DND-41 (cell line): ENCODE measurements around the gene CASP2.
A peak's percentile ranks its signal among the peaks of the same experiment; 100 is the strongest.

Experiments used
- ATAC-seq: fragments of 200-7000 bp; cut with Tn5 transposase; 3 replicates; pipeline ENCODE4 v1.9.1; 2021; ENCODE audit warnings: low read depth; ENCODE audit not compliant: insufficient read depth
- DNase-seq: peaks from one replicate; pipeline ENCODE4 v3.0.0-alpha.2; 2020
- H2AFZ ChIP-seq: 2 replicates; pipeline ENCODE4 v1.6.0; 2012; ENCODE audit warnings: low read depth, low read length
- H3K27ac ChIP-seq: 2 replicates; pipeline ENCODE4 v1.5.1; 2012; ENCODE audit warnings: low read length, inconsistent platforms
- H3K27me3 ChIP-seq: fragments of 200-600 bp; sonication (generic); 2 replicates; pipeline ENCODE4 v1.6.0; 2012; ENCODE audit warnings: low read length, mild to moderate bottlenecking, inconsistent platforms; ENCODE audit not compliant: insufficient read depth, poor library complexity
- H3K36me3 ChIP-seq: 2 replicates; pipeline ENCODE4 v1.5.1; 2012; ENCODE audit warnings: low read length, inconsistent platforms; ENCODE audit not compliant: insufficient read depth
- H3K4me1 ChIP-seq: 2 replicates; pipeline ENCODE4 v1.5.1; 2012; ENCODE audit warnings: mild to moderate bottlenecking, low read length; ENCODE audit not compliant: insufficient read depth
- H3K4me2 ChIP-seq: 2 replicates; pipeline ENCODE4 v1.6.0; 2012; ENCODE audit warnings: mild to moderate bottlenecking, moderate library complexity, low read length, inconsistent platforms; ENCODE audit not compliant: insufficient read depth
- H3K4me3 ChIP-seq, 2 experiments: fragments of 200-600 bp in 1 of 2; shearing (Covaris generic) in 1 of 2; 2 replicates each; pipeline ENCODE4 v1.5.1; 2012 to 2016; ENCODE audit warnings: inconsistent platforms in 2 of 2, low read length in 2 of 2, mild to moderate bottlenecking in 2 of 2, low read depth in 1 of 2, moderate library complexity in 1 of 2
- H3K79me2 ChIP-seq: 2 replicates; pipeline ENCODE4 v1.6.0; 2012; ENCODE audit warnings: low read length, inconsistent platforms; ENCODE audit not compliant: insufficient read depth
- H3K9ac ChIP-seq: 2 replicates; pipeline ENCODE4 v1.6.0; 2012; ENCODE audit warnings: low read depth, mild to moderate bottlenecking, inconsistent platforms, low read length, moderate library complexity
- H3K9me3 ChIP-seq: 2 replicates; pipeline ENCODE4 v1.5.1; 2012; ENCODE audit warnings: low read length, moderate library complexity, mild to moderate bottlenecking, inconsistent platforms; ENCODE audit not compliant: insufficient read depth, severe bottlenecking
- H4K20me1 ChIP-seq: 2 replicates; pipeline ENCODE4 v1.6.0; 2012; ENCODE audit warnings: low read length; ENCODE audit not compliant: insufficient read depth
- CTCF ChIP-seq: IDR thresholded peaks from 2 replicates; pipeline ENCODE4 v1.5.1; 2012; ENCODE audit warnings: borderline replicate concordance, low read length, moderate library complexity, mild to moderate bottlenecking; ENCODE audit not compliant: poor library complexity, severe bottlenecking; ENCODE audit errors: extremely low read depth
- EZH2 ChIP-seq: IDR thresholded peaks from 3 replicates; pipeline ENCODE4 v1.6.1; 2012; ENCODE audit warnings: borderline replicate concordance, low read depth, mild to moderate bottlenecking, moderate library complexity, low read length, inconsistent platforms; ENCODE audit not compliant: severe bottlenecking

The CASP2 gene

GRCh38 chr7:143250199-143250598 is 38.0 kb upstream of the CASP2 start:
- no peaks in the 10 kb centered on the region for H3K9me3 ChIP-seq
- no peak for TF ChIP-seq CTCF
- H3K4me3 ChIP-seq: no peak overlapping the region
- no peak for ATAC-seq
- H4K20me1 ChIP-seq: no peaks in the 10 kb centered on the region
- no peaks in the 10 kb centered on the region for H3K79me2 ChIP-seq
- H2AFZ ChIP-seq: no peak overlapping the region
- no peak overlapping the region for H3K9ac ChIP-seq
- H3K36me3 ChIP-seq: no peaks in the 10 kb centered on the region
- H3K27me3 ChIP-seq: no peaks in the 10 kb centered on the region
- H3K27ac ChIP-seq: 0 out of 2 replicates have a peak overlapping the region, but pooled peaks have one; percentile 8
- H3K4me1 ChIP-seq: peaks cover 39% of the 10 kb centered on the region
- DNase-seq: no peak
- H3K4me2 ChIP-seq: 0 out of 2 replicates have a peak overlapping the region, but pooled peaks have one; percentile 5

GRCh38 chr7:143250822-143251221 is 37.3 kb upstream of the CASP2 start:
- Histone ChIP-seq H2AFZ (no peak overlapping the region), H3K4me3 (no peak overlapping the region), H4K20me1 (no peaks in the 10 kb centered on the region), H3K79me2 (no peaks in the 10 kb centered on the region), H3K4me2 (0 out of 2 replicates have a peak overlapping the region, but pooled peaks have one; percentile 5), H3K9ac (no peak overlapping the region), H3K4me1 (peaks cover 45% of the 10 kb centered on the region), H3K9me3 (no peaks in the 10 kb centered on the region), H3K36me3 (no peaks in the 10 kb centered on the region), H3K27ac (no peak overlapping the region), H3K27me3 (no peaks in the 10 kb centered on the region)
- ATAC-seq (peak; percentile 84), DNase-seq (no peak)
- TF ChIP-seq CTCF (no peak), EZH2 (no peak)

GRCh38 chr7:143252006-143252405 is 36.1 kb upstream of the CASP2 start:
- Histone ChIP-seq H3K36me3 (no peaks in the 10 kb centered on the region), H3K27ac (no peak overlapping the region), H3K4me2 (no peak overlapping the region), H3K27me3 (no peaks in the 10 kb centered on the region), H3K79me2 (no peaks in the 10 kb centered on the region), H3K4me3 (no peak overlapping the region), H4K20me1 (no peaks in the 10 kb centered on the region), H3K4me1 (peaks cover 45% of the 10 kb centered on the region), H3K9ac (no peak overlapping the region), H3K9me3 (no peaks in the 10 kb centered on the region), H2AFZ (no peak overlapping the region)
- DNase-seq: no peak
- ATAC-seq: peak; percentile 63; the same call in 2 of the 3 replicates
- TF ChIP-seq EZH2 (no peak), CTCF (no peak)

- Histone ChIP-seq H2AFZ (no peak overlapping the region), H4K20me1 (no peaks in the 10 kb centered on the region), H3K4me2 (no peak overlapping the region), H3K27me3 (no peaks in the 10 kb centered on the region), H3K4me3 (no peak overlapping the region), H3K36me3 (no peaks in the 10 kb centered on the region), H3K79me2 (no peaks in the 10 kb centered on the region), H3K4me1 (peaks cover 30% of the 10 kb centered on the region), H3K9me3 (no peaks in the 10 kb centered on the region), H3K9ac (no peak overlapping the region), H3K27ac (no peak overlapping the region)
- DNase-seq (no peak), ATAC-seq (0 out of 3 replicates have a peak, but pooled peaks have one; percentile 35)
- no peak for TF ChIP-seq CTCF
- TF ChIP-seq EZH2: no peak
Observed at GRCh38 chr7:143255564-143255963, 32.6 kb upstream of the CASP2 start.
